ENCODE measurements around the gene DGKD.

Gene DGKD

GRCh38 chr2:233490831-233491230 lies 136.5 kb downstream of the DGKD start:
- Histone ChIP-seq H3K9me3 (ENCODE audit: insufficient read depth, low read depth, low read length) (no peaks in the 10 kb centered on the region), H3K4me2 (ENCODE audit: low read depth, low read length, poor library complexity, severe bottlenecking) (no peak overlapping the region), H3K9ac (ENCODE audit: low read depth, low read length, poor library complexity, severe bottlenecking) (no peak overlapping the region), H3K4me3 (ENCODE audit: low read length, poor library complexity, severe bottlenecking) (no peak overlapping the region), H3K4me1 (ENCODE audit: insufficient read depth, low read length, poor library complexity, severe bottlenecking) (no peaks in the 10 kb centered on the region), H3K36me3 (ENCODE audit: insufficient read depth, low read length) (peaks cover 4% of the 10 kb centered on the region; the same call in 1 of the 2 replicates), H3K79me2 (ENCODE audit: insufficient read depth, low read length) (no peaks in the 10 kb centered on the region), H2AFZ (ENCODE audit: low read length) (no peak overlapping the region), H3K9me2 (replicated peaks; ENCODE audit: low read depth, low read length) (no peaks in the 10 kb centered on the region), H3F3A (ENCODE audit: low read depth) (no peaks in the 10 kb centered on the region), H4K20me1 (ENCODE audit: insufficient read depth, low read length, poor library complexity, severe bottlenecking) (no peaks in the 10 kb centered on the region), H3K27me3 (ENCODE audit: insufficient read depth, low read length, poor library complexity, severe bottlenecking) (no peaks in the 10 kb centered on the region)
- TF ChIP-seq EZH2phosphoT487 (IDR thresholded peaks at IDR 0.05; ENCODE audit: borderline replicate concordance) (no peak), CTCF (conservative IDR thresholded peaks at IDR 0.05; ENCODE audit: low read length) (no peak)

GRCh38 chr2:233491326-233491725 lies 137.0 kb downstream of the DGKD start:
- Histone ChIP-seq H3K36me3 (ENCODE audit: insufficient read depth, low read length) (peaks cover 4% of the 10 kb centered on the region; the same call in 1 of the 2 replicates), H3K79me2 (ENCODE audit: insufficient read depth, low read length) (no peaks in the 10 kb centered on the region), H3K4me1 (ENCODE audit: insufficient read depth, low read length, poor library complexity, severe bottlenecking) (no peaks in the 10 kb centered on the region), H3K4me3 (ENCODE audit: low read length, poor library complexity, severe bottlenecking) (no peak overlapping the region), H3K27me3 (ENCODE audit: insufficient read depth, low read length, poor library complexity, severe bottlenecking) (no peaks in the 10 kb centered on the region), H2AFZ (ENCODE audit: low read length) (no peak overlapping the region), H3K9me3 (ENCODE audit: insufficient read depth, low read depth, low read length) (no peaks in the 10 kb centered on the region), H3K9ac (ENCODE audit: low read depth, low read length, poor library complexity, severe bottlenecking) (no peak overlapping the region), H4K20me1 (ENCODE audit: insufficient read depth, low read length, poor library complexity, severe bottlenecking) (no peaks in the 10 kb centered on the region), H3K9me2 (replicated peaks; ENCODE audit: low read depth, low read length) (no peaks in the 10 kb centered on the region), H3F3A (ENCODE audit: low read depth) (no peaks in the 10 kb centered on the region), H3K4me2 (ENCODE audit: low read depth, low read length, poor library complexity, severe bottlenecking) (no peak overlapping the region)
- no peak for TF ChIP-seq CTCF (conservative IDR thresholded peaks at IDR 0.05; ENCODE audit: low read length)
- TF ChIP-seq EZH2phosphoT487 (IDR thresholded peaks at IDR 0.05; ENCODE audit: borderline replicate concordance) = no peak

- no peaks in the 10 kb centered on the region for H3K79me2 ChIP-seq (ENCODE audit: insufficient read depth, low read length)
- H3K4me1 ChIP-seq (ENCODE audit: insufficient read depth, low read length, poor library complexity, severe bottlenecking) = peaks cover 2% of the 10 kb centered on the region
- no peak for TF ChIP-seq EZH2phosphoT487 (IDR thresholded peaks at IDR 0.05; ENCODE audit: borderline replicate concordance)
- no peak for TF ChIP-seq CTCF (conservative IDR thresholded peaks at IDR 0.05; ENCODE audit: low read length)
- H3K9me2 ChIP-seq (replicated peaks; ENCODE audit: low read depth, low read length) = no peaks in the 10 kb centered on the region
- no peak overlapping the region for H3K4me2 ChIP-seq (ENCODE audit: low read depth, low read length, poor library complexity, severe bottlenecking)
- H3K4me3 ChIP-seq (ENCODE audit: low read length, poor library complexity, severe bottlenecking) = no peak overlapping the region
- no peaks in the 10 kb centered on the region for H3F3A ChIP-seq (ENCODE audit: low read depth)
- peaks cover 4% of the 10 kb centered on the region; the same call in 1 of the 2 replicates for H3K36me3 ChIP-seq (ENCODE audit: insufficient read depth, low read length)
- no peaks in the 10 kb centered on the region for H3K27me3 ChIP-seq (ENCODE audit: insufficient read depth, low read length, poor library complexity, severe bottlenecking)
- H4K20me1 ChIP-seq (ENCODE audit: insufficient read depth, low read length, poor library complexity, severe bottlenecking) = no peaks in the 10 kb centered on the region
- no peaks in the 10 kb centered on the region for H3K9me3 ChIP-seq (ENCODE audit: insufficient read depth, low read depth, low read length)
- no peak overlapping the region for H2AFZ ChIP-seq (ENCODE audit: low read length)
- no peak overlapping the region for H3K9ac ChIP-seq (ENCODE audit: low read depth, low read length, poor library complexity, severe bottlenecking)
Measured at GRCh38 chr2:233492078-233492477, 137.8 kb downstream of the DGKD start.

All from Loucy (cell line).